Heart right ventricle (tissue), 16 donors: ENCODE measurements around the gene CHN2. TPM values are rescaled to one million over a fixed set of nuclear protein-coding genes. Genes with fewer than 3 reads are reported as not detected.

Source experiments
- ATAC-seq, 8 donors: fragments of 200-7000 bp; cut with Tn5 transposase; one replicate each; pipeline ENCODE4 v1.9.1; 2020; ENCODE audit warnings: mild to moderate bottlenecking in 8 of 8, moderate library complexity in 8 of 8, moderate number of reproducible peaks in 1 of 8
- DNase-seq, 2 donors: peaks; one replicate each; pipeline ENCODE4 v3.0.0-alpha.2; 2020
- H3K27ac ChIP-seq, 10 donors: fragments of 200-600 bp; sonication (generic) in 2 of 10; one replicate each; pipeline versions ENCODE4 v1.5.0 to v1.8.0; 2020 to 2022; ENCODE audit warnings: mild to moderate bottlenecking in 3 of 10
- H3K27me3 ChIP-seq, 7 donors: fragments of 200-600 bp; one replicate each; pipeline ENCODE4 v1.8.0; 2021 to 2022; ENCODE audit warnings: mild to moderate bottlenecking in 2 of 7
- H3K36me3 ChIP-seq, 9 donors: fragments of 200-600 bp; sonication (generic) in 1 of 9; one replicate each; pipeline versions ENCODE4 v1.5.0 to v1.8.0; 2020 to 2022; ENCODE audit warnings: mild to moderate bottlenecking in 2 of 9
- H3K4me1 ChIP-seq, 9 donors: fragments of 200-600 bp; sonication (generic) in 1 of 9; one replicate each; pipeline versions ENCODE4 v1.5.0 to v1.8.0; 2020 to 2022; ENCODE audit warnings: mild to moderate bottlenecking in 4 of 9
- H3K4me3 ChIP-seq, 10 donors: fragments of 200-600 bp; sonication (generic) in 2 of 10; one replicate each; pipeline versions ENCODE4 v1.5.0 to v1.8.0; 2020 to 2022; ENCODE audit warnings: mild to moderate bottlenecking in 7 of 10, moderate library complexity in 2 of 10
- H3K9me3 ChIP-seq, 11 donors: fragments of 200-600 bp in 10 of 11; sonication (generic) in 2 of 11; one replicate each; pipeline versions ENCODE4 v1.5.0 to v1.8.0; 2013 to 2022; ENCODE audit warnings: mild to moderate bottlenecking in 2 of 11, control low read depth in 1 of 11, moderate library complexity in 1 of 11
- CTCF ChIP-seq, 9 donors: fragments of 200-600 bp; sonication (generic) in 2 of 9; IDR thresholded peaks; one replicate each; pipeline versions ENCODE4 v1.5.0 to v1.8.0; 2021 to 2022; ENCODE audit warnings: antibody characterized with exemption in 9 of 9, mild to moderate bottlenecking in 5 of 9, moderate library complexity in 1 of 9
- WGBS, 2 donors: extraction: QIAGEN DNeasy Blood & Tissue Kit; methylation state at CpG; one replicate each; pipeline ENCODE4 v1.1.7; 2013; ENCODE audit warnings: inconsistent platforms in 1 of 2; 5-methylcytosine and 5-hydroxymethylcytosine counted together
- intact Hi-C, 10 donors: fragments of 100-400 bp; cut with DNase I; formaldehyde crosslinking; loops; one replicate each; pipeline versions ENCODE4 v1.11.1 to v1.14.2; 2022
- polyA plus RNA-seq, 2 donors: library from polyadenylated mRNA; stranded (reverse); fragments of 200-250 nt; gene quantifications; one replicate each; pipeline ENCODE4 v1.2.3, GENCODE V29; 2013
- total RNA-seq, 10 donors: library from RNA; stranded (reverse); fragmentation: NEBNext Ultra II Directional in 3 of 10; extraction: Animal tissue kit (Norgen Biotek cat#: 25700) in 3 of 10; gene quantifications; one replicate each; pipeline versions ENCODE4 v1.2.1 to v1.2.4, GENCODE V29; 2021 to 2023
- donor health status: Arrhythmogenic right ventricular cardiomyopathy.
- donor health status: ischemic (EF 13 %, LVEDD 7.1; RV severe dilation, severe dysfunction).
- donor health status: healthy with polysubstance abuse.
- donor health status: DM: no; HTN: yes; CAD: no.
- donor health status: DM: no; HTN: no; CAD: no.
- donor health status: ischemic (EF 25% LVEDD 6.9; RV normal size, moderate dysfunction).
- donor health status: ischemic (EF 25% LVEDD 5.7; RV mildly dilated, moderate dysfunction).
- donor health status: healthy.
- donor health status: DM: yes; HTN: yes; CAD: no.
- donor health status: Ischemic cardiomyopathy.
- donor health status: ischemic (EF 35%, LVEDD 5.7; RV mildly dilated, moderate dysfunction).
- donor health status: nonischemic (EF 11% LVEDD 7.7; RV severe dilation, severe dysfunction).
- donor health status: DM: yes; HTN: yes; CAD: no.
- donor health status: PGD.
- donor health status: ischemic (EF 29% LVEDD 5.4; RV normal size, mild dysfunction).
- donor health status: nonischemic (EF 23%, LVEDD 6.1; RV moderate dilation, normal function).

CHN2 gene
- total and polyA plus RNA-seq, 12 donors = 5.9 to 54.9 (median 22.6) TPM

- no peak for ATAC-seq
- H3K4me1 ChIP-seq = peaks cover 0 to 6% (median 0%) of the 10 kb centered on the region in 9 donors
- no peak for DNase-seq
- H3K27ac ChIP-seq = no peak overlapping the region
- intact Hi-C loops = no loop called here
- no peak overlapping the region for H3K4me3 ChIP-seq
- peaks cover 0 to 85% (median 23%) of the 10 kb centered on the region in 9 donors for H3K36me3 ChIP-seq
- WGBS, 2 donors = 45 to 56% methylated on average over 1 of the region's 1 CpG
- H3K9me3 ChIP-seq = no peaks in the 10 kb centered on the region
- no peak for TF ChIP-seq CTCF (IDR thresholded peaks at IDR 0.05)
- no peaks in the 10 kb centered on the region for H3K27me3 ChIP-seq
These were observed 316.8 kb downstream of the CHN2 start for GRCh38 chr7:29511337-29511736.

GRCh38 chr7:29511851-29512250 is 317.3 kb downstream of the CHN2 start:
- DNase-seq (no peak), ATAC-seq (no peak)
- Histone ChIP-seq H3K36me3 (peaks cover 0 to 80% (median 22%) of the 10 kb centered on the region in 9 donors), H3K4me3 (no peak overlapping the region), H3K9me3 (no peaks in the 10 kb centered on the region), H3K27me3 (no peaks in the 10 kb centered on the region), H3K4me1 (peaks cover 0 to 6% (median 0%) of the 10 kb centered on the region in 9 donors), H3K27ac (no peak overlapping the region)
- WGBS, 2 donors = 52% methylated on average over 8 of the region's 8 CpGs
- no peak for TF ChIP-seq CTCF (IDR thresholded peaks at IDR 0.05)
- intact Hi-C loops = no loop called here

GRCh38 chr7:29516491-29516890 is 321.9 kb downstream of the CHN2 start:
- H3K4me3 ChIP-seq = no peak overlapping the region
- intact Hi-C loops = no loop called here
- WGBS, 2 donors = 97 to 100% methylated on average over 2 of the region's 2 CpGs
- peaks cover 0 to 37% (median 5%) of the 10 kb centered on the region in 9 donors for H3K36me3 ChIP-seq
- ATAC-seq = no peak
- H3K27me3 ChIP-seq = no peaks in the 10 kb centered on the region
- TF ChIP-seq CTCF (IDR thresholded peaks at IDR 0.05) = no peak
- H3K27ac ChIP-seq = no peak overlapping the region
- no peaks in the 10 kb centered on the region for H3K4me1 ChIP-seq
- peaks cover 0 to 8% (median 0%) of the 10 kb centered on the region in 11 donors for H3K9me3 ChIP-seq
- no peak for DNase-seq

- Histone ChIP-seq H3K4me1 (no peaks in the 10 kb centered on the region), H3K27me3 (no peaks in the 10 kb centered on the region), H3K4me3 (no peak overlapping the region), H3K36me3 (peaks cover 0 to 16% (median 0%) of the 10 kb centered on the region in 9 donors), H3K9me3 (peaks cover 0 to 19% (median 6%) of the 10 kb centered on the region in 11 donors), H3K27ac (no peak overlapping the region)
- no peak for DNase-seq
- intact Hi-C loops = no loop called here
- TF ChIP-seq CTCF (IDR thresholded peaks at IDR 0.05) = no peak
- no peak for ATAC-seq
- 62 to 78% methylated on average over 1 of the region's 1 CpG for WGBS, 2 donors
These were observed 324.0 kb downstream of the CHN2 start for GRCh38 chr7:29518616-29519015.
